RWPE1 (cell line): ENCODE measurements around the gene APBB2.

ENCODE experiments used
- CTCF ChIA-PET: fragments of 350-600 bp; sonication (Branson Sonifier 250); formaldehyde crosslinking; extraction: SDS; loops from one replicate; lab custom pipeline; 2021; lab: Yijun Ruan, JAX
- POLR2A ChIA-PET: fragments of 400-600 bp; formaldehyde crosslinking; extraction: SDS; loops from one replicate; lab custom pipeline; 2020; ENCODE audit warnings: antibody characterized with exemption; ENCODE audit not compliant: low non-redundant PET; lab: Yijun Ruan, JAX
- DNase-seq: peaks from one replicate; pipeline ENCODE4 v3.0.0; 2012; ENCODE audit warnings: low spot score
- H3K27ac ChIP-seq: fragments of 450-650 bp; 2 replicates; pipeline ENCODE4 v1.5.1; 2017
- TF ChIP-seq, protein P1 (sequence below): fragments of 450-650 bp; conservative IDR thresholded peaks from 2 replicates; pipeline ENCODE4 v1.5.1; 2017; ENCODE audit warnings: low read depth, mild to moderate bottlenecking

APBB2 gene

DNA sequence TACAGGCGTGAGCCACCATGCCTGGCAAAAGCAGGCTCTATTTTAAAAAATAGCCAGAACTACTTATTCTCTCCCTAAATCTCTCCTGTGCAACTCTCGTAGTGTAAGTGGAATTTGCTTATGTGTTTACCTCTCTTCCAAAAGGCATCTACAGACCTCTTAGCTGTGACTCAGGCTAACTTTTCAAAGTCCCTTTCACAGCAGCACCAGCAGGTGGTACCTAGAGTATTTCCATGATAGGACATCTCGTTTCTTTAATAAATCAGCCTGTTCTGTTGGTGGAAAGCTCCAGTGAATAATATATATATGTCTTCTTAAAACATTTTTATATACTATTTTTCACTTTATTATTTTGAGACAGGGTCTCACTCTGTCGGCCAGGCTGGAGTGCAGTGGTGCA, 375.6 kb downstream of the APBB2 start:
- no peak overlapping the region for H3K27ac ChIP-seq
- DNase-seq, result no peak
- TF ChIP-seq, protein P1, sequence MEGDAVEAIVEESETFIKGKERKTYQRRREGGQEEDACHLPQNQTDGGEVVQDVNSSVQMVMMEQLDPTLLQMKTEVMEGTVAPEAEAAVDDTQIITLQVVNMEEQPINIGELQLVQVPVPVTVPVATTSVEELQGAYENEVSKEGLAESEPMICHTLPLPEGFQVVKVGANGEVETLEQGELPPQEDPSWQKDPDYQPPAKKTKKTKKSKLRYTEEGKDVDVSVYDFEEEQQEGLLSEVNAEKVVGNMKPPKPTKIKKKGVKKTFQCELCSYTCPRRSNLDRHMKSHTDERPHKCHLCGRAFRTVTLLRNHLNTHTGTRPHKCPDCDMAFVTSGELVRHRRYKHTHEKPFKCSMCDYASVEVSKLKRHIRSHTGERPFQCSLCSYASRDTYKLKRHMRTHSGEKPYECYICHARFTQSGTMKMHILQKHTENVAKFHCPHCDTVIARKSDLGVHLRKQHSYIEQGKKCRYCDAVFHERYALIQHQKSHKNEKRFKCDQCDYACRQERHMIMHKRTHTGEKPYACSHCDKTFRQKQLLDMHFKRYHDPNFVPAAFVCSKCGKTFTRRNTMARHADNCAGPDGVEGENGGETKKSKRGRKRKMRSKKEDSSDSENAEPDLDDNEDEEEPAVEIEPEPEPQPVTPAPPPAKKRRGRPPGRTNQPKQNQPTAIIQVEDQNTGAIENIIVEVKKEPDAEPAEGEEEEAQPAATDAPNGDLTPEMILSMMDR, result no peak
- ChIA-PET POLR2A (no interaction called here), CTCF (interaction anchor here (0.6 to 1.2 kb wide), 3 partner anchors 8 to 362 kb away, joined by 3 to 4 read pairs (median 3); no protein-coding TSS in a partner anchor)

DNA sequence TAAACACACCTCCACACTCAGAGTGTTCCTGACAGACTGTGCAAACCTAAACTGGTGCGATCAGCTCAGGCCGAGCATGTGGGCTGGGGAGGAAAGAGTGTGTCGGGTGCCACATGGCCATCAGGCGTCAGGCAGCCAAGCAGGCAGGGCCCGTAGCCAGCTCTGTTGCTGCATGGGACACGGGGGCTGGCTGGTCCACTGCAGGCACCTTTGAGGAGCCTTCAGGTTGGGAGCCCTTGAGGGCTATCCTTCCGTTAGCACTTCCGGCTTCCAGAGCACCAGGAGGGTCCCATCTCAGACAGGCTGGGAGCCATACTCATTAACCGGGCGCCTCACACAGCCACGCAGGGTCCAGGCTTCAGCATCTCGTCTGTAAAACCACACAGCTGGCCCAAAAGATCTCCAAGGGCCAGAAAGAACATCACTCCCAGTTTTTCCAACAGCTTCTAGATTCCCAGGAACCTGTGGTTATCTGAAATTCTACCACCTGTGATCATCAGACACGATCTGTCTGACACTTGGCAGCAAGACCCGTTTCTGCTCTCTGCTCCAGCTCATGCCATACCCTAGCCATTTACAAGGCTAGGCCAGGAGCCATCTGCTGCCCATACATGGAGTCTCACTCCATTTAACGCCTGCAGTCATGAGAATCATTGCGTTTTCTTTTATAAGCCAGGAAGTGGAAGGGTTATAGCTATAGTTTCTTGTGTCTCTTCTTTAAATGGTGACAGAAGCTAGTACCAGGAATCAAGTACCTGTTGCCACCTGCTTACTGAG, 377.1 kb downstream of the APBB2 start:
- DNase-seq, result no peak
- TF ChIP-seq, protein P1, result no peak
- ChIA-PET CTCF (interaction anchor here (1.2 kb wide), 1 partner anchor 10 kb away, joined by 3 read pairs; no protein-coding TSS in a partner anchor), POLR2A (interaction anchor here (0.5 kb wide), 1 partner anchor 1064 kb away, joined by 3 read pairs; no protein-coding TSS in a partner anchor)
- 0 out of 2 replicates have a peak overlapping the region, but pooled peaks have one; percentile 7 for H3K27ac ChIP-seq

DNA sequence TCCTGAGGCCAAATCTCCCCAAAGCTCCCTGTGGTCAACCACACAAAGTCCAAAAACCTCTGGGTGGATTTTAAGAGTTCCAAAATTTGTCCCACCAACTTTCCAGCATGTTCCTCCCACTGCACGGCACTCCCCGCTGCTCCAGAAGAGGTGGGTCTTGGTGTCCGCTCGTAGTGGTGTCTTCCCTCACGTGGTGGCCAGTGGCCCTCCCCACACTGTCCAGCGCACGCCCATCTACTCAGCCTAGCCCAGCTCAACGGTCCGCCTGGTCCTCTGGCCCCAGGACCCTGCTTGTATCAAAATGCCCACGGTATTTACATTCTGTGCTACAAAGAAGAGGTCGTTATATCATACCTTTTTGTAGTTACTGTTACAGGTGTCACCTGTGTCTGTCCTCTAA, 381.1 kb downstream of the APBB2 start:
- H3K27ac ChIP-seq, result no peak overlapping the region
- TF ChIP-seq, protein P1, result no peak
- ChIA-PET POLR2A (no interaction called here), CTCF (interaction anchor here (1.7 kb wide), 1 partner anchor 8 kb away, joined by 4 read pairs; no protein-coding TSS in a partner anchor)
- DNase-seq, result no peak

DNA sequence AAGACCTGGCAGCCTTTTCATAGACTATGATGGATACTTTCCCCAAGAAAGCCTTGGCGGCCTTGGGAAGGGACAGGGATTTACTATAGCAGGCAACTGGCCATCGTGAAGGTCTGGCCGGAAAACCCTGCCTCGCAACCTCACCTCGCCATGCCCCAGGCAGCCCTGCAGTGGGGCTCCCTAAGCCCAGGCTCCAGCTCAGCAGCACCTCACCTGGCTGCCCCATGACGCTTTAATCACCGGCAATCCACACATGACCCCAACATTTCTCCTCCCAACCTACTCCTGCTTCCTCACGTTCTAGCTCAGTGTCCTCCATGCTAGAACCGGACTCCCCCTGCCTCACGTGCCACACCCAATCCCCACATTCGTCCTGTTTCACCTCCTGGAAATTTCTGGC, 382.2 kb downstream of the APBB2 start:
- H3K27ac ChIP-seq, result no peak overlapping the region
- ChIA-PET POLR2A (no interaction called here), CTCF (interaction anchor here (0.5 to 1.7 kb wide), 2 partner anchors 9 to 100 kb away, joined by 4 to 5 read pairs; no protein-coding TSS in a partner anchor)
- TF ChIP-seq, protein P1, result no peak
- DNase-seq, result no peak

DNA sequence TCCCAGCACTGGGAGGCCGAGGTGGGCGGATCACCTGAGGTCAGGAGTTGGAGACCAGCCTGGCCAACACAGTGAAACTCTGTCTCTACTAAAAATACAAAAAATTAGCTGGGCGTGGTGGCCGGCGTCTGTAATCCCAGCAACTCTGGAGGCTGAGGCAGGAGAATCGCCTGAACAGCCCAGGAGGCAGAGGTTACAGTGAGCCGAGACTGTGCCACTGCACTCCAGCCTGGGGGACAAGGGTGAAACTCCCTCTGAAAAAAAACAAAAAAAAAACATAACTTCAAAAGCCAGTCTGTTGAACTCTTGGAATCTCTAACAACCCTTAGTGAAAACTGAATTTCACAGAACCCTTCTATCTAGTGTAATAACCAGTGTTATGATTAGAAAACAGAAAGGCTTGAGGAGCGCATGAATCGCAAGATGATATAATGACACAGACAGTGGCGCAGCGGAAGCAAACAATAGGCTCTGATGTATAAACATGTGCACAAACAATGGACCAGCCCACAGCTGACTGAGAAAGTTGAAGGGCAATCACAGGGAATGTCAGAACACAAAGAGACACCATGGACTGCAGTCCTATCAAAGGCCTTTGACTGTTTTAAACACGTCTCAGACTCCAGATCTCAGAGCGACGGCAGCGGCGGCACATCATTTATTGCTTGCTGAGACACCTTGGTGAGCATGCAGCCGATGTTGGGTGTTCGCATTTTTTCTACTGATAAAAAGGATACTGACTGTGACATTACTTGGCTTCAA, 383.0 kb downstream of the APBB2 start:
- ChIA-PET CTCF (interaction anchor here (1.7 kb wide), 1 partner anchor 10 kb away, joined by 4 read pairs; no protein-coding TSS in a partner anchor), POLR2A (no interaction called here)
- no peak for DNase-seq
- TF ChIP-seq, protein P1, result no peak
- no peak overlapping the region for H3K27ac ChIP-seq

DNA sequence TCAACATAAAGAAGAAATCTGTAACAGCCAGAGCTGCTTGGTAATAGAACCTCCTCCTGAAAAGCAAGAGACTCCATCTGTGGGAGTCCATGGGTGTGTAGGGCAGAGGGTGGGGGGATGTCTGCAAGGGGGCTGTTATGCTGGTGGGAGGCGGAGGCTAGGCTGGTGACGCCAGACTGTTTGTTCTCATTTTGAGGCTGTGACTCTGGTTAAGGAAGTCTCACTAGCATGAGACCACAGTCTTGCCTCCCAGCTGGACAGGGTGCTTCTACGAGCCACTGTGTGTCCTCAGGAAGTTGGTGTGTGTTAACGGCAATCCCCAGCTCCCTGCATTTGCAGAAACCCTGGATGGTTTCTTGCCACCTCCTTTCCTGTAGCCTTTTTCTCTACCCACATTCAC, 384.8 kb downstream of the APBB2 start:
- POLR2A ChIA-PET, result no interaction called here
- CTCF ChIA-PET, result no interaction called here
- no peak for DNase-seq
- TF ChIP-seq, protein P1, result no peak
- H3K27ac ChIP-seq, result no peak overlapping the region
